GM19328 (cell line): ENCODE results near the gene KATNB1.
"Not testable (repeated sequence)": the region's sequence is repeated elsewhere in the genome, so short reads cannot be mapped to it uniquely, and the experiment has no call there.

Experiments used
- ATAC-seq: cut with Tn5 transposase; IDR thresholded peaks from one replicate; pipeline ENCODE4 v1.9.1; 2021; ENCODE audit warnings: mild to moderate bottlenecking, moderate library complexity; ENCODE audit not compliant: unreplicated experiment

The KATNB1 gene

GRCh38 chr16:57766714-57767348, 31.3 kb downstream of the KATNB1 start:
- no peak for ATAC-seq

GRCh38 chr16:57769541-57770145, 34.1 kb downstream of the KATNB1 start:
- no peak for ATAC-seq

DNA sequence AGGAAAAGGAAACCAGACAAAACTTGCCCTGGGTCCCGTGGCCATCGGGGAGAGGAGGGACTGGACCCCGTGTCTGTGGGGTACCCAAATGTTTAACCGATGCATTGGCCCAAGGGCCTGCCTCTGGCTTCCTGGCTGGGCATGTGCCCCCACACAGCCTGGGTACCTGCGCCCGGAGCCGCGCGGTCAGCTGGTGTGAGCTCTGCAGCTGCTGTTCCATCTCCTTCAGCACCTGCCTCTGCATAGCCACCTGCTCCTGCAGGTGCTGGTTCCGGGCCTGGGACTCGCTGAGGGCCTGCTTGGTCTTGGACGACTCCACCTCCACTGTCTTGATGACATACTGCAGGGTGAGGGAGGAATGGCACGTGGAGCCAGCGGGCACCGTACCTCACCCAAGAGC, 34.8 kb downstream of the KATNB1 start:
- no peak for ATAC-seq

- ATAC-seq, result no peak
Measured at GRCh38 chr16:57771141-57771785, 35.7 kb downstream of the KATNB1 start.

GRCh38 chr16:57773019-57773418, 37.4 kb downstream of the KATNB1 start:
- ATAC-seq, result no peak

DNA sequence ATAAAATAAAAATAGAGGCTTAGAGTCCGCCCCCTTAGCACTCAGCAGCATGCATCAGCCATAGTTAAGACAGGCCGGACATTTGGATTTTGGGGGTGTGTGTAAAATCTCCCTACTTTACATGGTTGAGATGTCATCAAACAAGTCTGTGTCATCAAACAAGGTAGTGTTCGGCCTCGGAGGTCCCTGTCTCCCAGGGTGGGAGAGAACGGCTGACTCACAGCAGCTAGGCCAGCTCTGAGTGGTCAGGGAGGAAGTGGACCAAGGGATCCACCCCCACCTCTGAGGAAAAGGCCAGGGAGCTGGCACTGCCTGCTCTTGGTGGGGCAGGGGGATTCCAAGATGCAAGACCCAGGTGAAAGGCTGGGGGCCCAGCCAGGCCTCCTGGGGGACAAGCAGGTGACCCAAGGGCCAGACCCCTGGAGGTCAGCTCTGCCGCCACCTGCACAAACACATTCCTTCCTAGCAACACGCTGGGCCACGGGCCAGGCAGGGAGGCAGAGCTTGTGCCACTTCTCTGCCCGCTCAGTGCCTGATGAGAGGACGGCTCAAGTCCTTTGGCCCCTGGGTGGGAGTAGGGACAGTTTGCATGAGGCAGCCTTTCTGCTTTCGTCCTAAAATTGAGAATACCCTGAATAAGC, 38.2 kb downstream of the KATNB1 start:
- no peak for ATAC-seq

DNA sequence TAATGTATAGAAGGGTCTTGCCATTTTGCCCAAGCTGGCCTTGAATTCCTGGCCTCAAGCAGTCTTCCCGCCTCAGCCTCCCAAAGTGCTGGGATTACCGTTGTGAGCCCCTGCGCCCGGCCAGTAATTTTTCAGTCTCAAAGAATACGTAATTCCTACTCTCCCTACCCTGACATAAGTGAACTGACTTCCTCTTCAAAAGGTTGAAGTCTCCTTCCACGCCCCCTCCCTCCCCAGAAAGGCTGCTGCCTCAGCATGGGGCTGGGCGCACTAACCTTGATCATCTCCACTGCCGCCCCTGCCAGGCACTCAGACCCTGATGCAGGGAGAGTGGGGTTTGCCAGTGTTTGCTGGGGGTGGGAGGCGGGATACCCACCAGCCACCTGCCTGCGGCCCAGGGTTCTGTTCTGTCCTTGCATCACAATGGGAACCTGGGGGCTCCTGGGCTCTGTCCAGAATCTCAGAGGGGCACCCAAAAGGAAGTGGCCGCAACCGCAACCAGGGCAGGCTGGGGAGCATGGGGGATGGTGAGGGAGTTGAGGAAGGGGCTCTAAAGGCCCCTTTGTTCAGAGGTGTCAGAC, 39.2 kb downstream of the KATNB1 start:
- ATAC-seq, result no peak

GRCh38 chr16:57775661-57776469, 40.3 kb downstream of the KATNB1 start:
- ATAC-seq, result no peak

DNA sequence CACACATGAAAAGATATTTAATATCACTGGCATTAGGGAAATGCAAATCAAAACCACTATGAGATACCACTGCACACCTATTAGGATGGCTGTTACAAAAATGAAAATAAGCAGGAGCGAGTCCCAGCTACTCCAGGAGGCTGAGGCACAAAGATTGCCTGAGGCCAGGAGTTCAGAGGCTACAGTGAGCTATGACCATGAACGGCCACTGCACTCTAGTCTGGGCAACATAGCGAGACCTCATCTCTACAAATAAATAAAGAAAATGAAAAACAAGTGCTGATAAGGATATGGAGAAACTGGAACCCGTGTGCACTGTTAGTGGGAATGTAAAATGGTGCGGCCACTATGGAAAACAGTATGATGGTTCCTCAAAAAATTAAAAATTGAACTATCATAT, 43.1 kb downstream of the KATNB1 start:
- no peak for ATAC-seq

- not testable (repeated sequence) for ATAC-seq
Measured at GRCh38 chr16:57779836-57780235, 44.3 kb downstream of the KATNB1 start.

DNA sequence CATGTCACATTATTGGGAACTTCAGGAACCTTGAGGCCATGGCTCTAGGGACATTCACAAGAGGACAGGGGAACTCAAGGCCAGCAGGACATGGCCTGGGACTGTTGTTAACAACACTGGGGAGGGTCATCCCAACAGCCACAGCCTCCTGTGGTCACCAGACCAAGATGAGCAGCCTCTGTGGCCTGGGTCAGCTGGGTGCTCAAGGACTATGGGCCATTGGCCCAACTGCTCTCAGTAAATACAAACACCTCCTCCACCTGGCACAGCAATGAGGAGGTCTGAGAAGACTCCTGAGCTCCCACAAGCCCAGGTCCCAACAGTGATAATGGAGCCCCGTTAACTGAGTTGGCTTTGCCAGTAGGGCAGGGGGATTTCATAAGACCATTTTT, 45.8 kb downstream of the KATNB1 start:
- ATAC-seq, result no peak

DNA sequence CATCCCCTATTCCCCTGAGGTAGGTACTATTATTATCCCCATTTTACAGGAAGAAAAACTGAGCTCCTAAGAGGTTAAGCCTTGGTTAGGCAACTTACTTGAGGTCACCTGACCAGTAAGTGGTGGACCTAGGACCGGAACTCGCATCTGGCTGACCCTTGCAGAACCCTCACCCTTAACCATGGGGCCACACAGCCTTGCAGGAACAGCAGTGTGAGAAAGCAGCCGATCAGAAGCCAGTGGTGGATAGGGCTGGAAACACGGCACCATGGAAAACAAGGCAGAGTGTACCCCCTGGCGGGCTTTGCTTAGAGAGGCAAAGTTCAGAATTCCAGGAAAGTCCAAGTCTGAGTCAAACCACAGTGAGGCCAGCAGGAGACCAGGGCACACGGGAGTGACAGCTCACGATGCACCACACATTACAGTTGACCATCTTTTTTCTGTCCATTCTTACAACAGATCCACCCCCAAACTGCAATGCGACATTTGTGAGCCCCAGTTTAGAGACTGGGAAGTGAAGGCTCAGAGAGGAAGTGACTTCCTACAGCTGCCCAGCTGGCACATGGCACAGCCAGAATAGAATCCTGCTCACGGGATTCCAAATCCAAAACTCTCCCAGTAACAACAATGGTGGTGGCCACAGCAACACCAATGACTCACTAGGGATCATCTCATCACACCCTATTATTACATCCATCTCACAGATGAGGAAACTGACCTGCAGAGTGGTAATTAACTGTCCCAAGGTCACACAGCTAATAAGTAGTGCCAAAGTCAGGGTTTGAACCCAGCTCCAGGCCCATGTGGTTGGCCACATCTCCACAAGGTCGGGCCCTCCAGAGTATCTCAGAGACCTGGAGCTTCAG, 46.4 kb downstream of the KATNB1 start:
- ATAC-seq, result no peak

DNA sequence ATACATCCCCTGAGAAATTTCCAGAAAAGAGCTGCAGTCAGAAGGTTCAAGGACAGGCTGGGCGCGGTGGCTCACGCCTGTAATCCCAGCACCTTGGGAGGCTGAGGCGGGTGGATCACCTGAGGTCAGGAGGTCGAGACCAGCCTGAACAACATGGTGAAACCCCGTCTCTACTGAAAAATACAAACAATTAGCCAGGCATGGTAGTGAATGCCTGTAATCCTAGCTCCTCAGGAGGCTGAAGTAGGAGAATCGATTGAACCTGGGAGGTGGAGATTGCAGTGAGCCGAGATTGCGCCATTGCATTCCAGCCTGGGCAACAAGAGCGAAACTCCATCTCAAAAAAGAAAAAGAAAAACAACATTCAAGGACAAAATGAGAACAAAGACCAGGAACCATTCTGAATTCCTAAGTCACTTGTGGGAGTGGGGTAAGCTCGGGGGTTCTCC, 47.1 kb downstream of the KATNB1 start:
- not testable (repeated sequence) for ATAC-seq

DNA sequence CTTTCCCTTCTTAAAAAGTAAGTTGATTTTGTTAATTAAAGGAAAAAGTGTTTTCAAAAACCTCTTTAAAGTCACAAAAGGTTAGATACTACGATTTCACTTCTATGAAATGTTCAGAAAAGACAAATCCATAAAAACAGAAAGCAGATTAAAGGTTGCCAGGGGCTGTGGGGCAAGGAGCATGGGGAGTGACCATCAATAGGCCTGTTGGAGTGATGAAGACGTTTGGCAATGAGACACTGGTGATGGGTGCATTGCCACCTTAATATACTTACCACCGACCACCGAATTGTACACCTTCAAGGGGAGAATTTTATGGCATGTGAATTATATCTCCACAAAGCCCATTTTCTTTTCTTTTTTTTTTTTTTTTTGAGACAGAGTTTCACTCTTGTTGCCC, 47.5 kb downstream of the KATNB1 start:
- ATAC-seq, result no peak

DNA sequence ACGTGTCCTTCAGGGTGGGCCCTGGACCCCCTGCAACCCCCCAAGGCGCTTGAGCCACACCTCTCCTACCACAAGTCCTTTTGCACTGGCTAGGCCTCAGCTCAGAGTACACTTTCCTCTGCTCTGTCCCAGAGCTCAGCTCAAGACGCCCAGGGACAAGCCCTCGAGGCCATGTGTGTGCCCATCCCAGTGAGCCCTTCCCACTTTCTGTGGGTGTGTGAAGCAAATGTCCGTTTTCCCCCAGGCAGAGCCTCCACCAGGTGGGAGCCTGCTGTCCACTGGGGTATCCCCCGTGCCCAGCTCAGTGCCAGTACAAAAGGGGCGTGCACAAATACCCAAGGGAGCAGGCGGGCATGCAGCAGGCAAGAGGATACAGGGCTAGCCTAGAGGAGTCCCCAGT, 48.3 kb downstream of the KATNB1 start:
- no peak for ATAC-seq

GRCh38 chr16:57784334-57784733, 48.8 kb downstream of the KATNB1 start:
- ATAC-seq, result no peak

DNA sequence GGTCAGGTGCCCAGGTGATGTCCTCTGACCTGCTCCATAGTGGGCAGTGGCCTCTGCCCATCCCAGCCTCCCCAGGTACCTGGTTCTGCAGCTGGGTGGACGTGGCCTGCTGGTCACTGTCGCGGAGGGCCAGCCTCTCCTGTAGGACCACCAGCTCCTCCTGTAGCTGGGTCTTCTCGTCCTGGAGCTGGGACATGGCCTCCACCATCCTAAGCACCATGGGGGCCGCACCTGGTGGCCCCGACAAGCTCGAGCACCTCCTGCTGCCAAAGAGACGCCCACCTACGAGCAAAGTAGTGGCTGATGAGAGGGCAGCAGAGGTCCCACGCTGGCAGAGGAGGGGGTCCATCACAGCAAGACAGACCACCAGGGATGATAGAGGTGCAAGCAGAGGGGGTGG, 49.8 kb downstream of the KATNB1 start:
- no peak for ATAC-seq

DNA sequence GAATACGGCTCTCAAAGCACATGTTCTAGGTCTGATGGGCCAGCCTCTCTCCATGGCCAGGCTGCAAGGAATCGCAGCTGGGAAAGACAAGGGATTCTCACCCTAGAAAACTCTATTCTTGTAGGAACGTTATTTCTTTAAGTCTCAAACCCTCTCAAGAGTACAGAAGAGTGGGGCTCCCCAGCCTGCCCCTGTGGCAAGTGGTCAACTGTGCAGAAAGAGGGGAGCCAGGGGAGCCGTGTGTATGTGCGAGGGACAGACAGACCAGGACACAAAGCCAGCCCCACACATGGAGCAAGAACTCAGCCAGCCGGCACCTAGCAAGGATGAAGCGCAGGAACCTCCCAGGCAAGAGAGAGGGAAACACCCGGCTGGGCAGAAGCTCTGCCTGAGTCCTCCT, 50.4 kb downstream of the KATNB1 start:
- ATAC-seq, result no peak

- ATAC-seq, result no peak
Measured at GRCh38 chr16:57786632-57787518, 51.3 kb downstream of the KATNB1 start.
